ENCODE measurements around the gene SHC2. TPM values are rescaled to one million over a fixed set of nuclear protein-coding genes. Genes with fewer than 3 reads are reported as not detected.

The SHC2 gene
- polyA plus RNA-seq, 1 donor (not counting 4 experiments of a cell fraction or from before 2014, with no cell fraction given): 2.5 TPM

- DNase-seq (ENCODE audit: low read depth, low spot score): no peak
Measured at GRCh38 chr19:447064-447426, 13.8 kb downstream of the SHC2 start.

GRCh38 chr19:444677-445210 lies 16.1 kb downstream of the SHC2 start:
- TF ChIP-seq EZH2 (IDR thresholded peaks at IDR 0.05; ENCODE audit: low read length) (no peak), CTCF (optimal IDR thresholded peaks at IDR 0.05 in 1 of 3, IDR thresholded peaks at IDR 0.05 in 1 of 3, conservative IDR thresholded peaks at IDR 0.05 in 1 of 3; ENCODE audit: extremely low read depth in 1 of 3, insufficient read depth in 2 of 3, low read length in 3 of 3) (no peak)
- peaks cover 7% of the 10 kb centered on the region for H3K9me3 ChIP-seq (ENCODE audit: control insufficient read depth, low read depth, low read length)
- no peaks in the 10 kb centered on the region for H4K20me1 ChIP-seq (ENCODE audit: control insufficient read depth, extremely low read depth, insufficient read depth, low read length)
- no peaks in the 10 kb centered on the region for H3K36me3 ChIP-seq (ENCODE audit: control insufficient read depth in 2 of 2, extremely low read depth in 1 of 2, insufficient read depth in 2 of 2, low read length in 2 of 2)
- no peak overlapping the region for H3K4me2 ChIP-seq (ENCODE audit: control insufficient read depth, extremely low read depth, insufficient read depth, low read depth, low read length)
- no peak overlapping the region for H2AFZ ChIP-seq (ENCODE audit: control insufficient read depth, low read length)
- no peaks in the 10 kb centered on the region for H3K4me1 ChIP-seq (ENCODE audit: control insufficient read depth, extremely low read depth, insufficient read depth, low read length)
- no peak overlapping the region for H3K9ac ChIP-seq (ENCODE audit: control insufficient read depth, extremely low read depth, insufficient read depth, low read length)
- no peaks in the 10 kb centered on the region for H3K9me1 ChIP-seq (ENCODE audit: control insufficient read depth, extremely low read depth, insufficient read depth, low read length)
- no peak for DNase-seq (ENCODE audit: low read depth, low spot score)
- H3K79me2 ChIP-seq (ENCODE audit: control insufficient read depth, insufficient read depth, low read length): no peaks in the 10 kb centered on the region
- H3K4me3 ChIP-seq (ENCODE audit: control insufficient read depth in 2 of 3, extremely low read depth in 1 of 3, insufficient read depth in 2 of 3, low read depth in 1 of 3, low read length in 3 of 3): no peak overlapping the region
- no peak overlapping the region for H3K27ac ChIP-seq (ENCODE audit: control insufficient read depth, insufficient read depth, low read length)
- no peak for FAIRE-seq
- H3K27me3 ChIP-seq (ENCODE audit: control insufficient read depth, extremely low read depth, insufficient read depth, low read length): no peaks in the 10 kb centered on the region
- dilution Hi-C loops (cut with MboI; ENCODE audit: extremely low pct_ligation_motif_present, low sequenced_read_pairs): no loop called here

More at GRCh38 chr19:447064-447426, 13.8 kb downstream of the SHC2 start:
- no peaks in the 10 kb centered on the region for H3K79me2 ChIP-seq (ENCODE audit: control insufficient read depth, insufficient read depth, low read length)
- H3K9ac ChIP-seq (ENCODE audit: control insufficient read depth, extremely low read depth, insufficient read depth, low read length): no peak overlapping the region
- dilution Hi-C loops (cut with MboI; ENCODE audit: extremely low pct_ligation_motif_present, low sequenced_read_pairs): no loop called here
- H3K4me1 ChIP-seq (ENCODE audit: control insufficient read depth, extremely low read depth, insufficient read depth, low read length): no peaks in the 10 kb centered on the region
- no peak for FAIRE-seq
- no peak overlapping the region for H3K27ac ChIP-seq (ENCODE audit: control insufficient read depth, insufficient read depth, low read length)
- no peak for TF ChIP-seq EZH2 (IDR thresholded peaks at IDR 0.05; ENCODE audit: low read length)
- TF ChIP-seq CTCF (optimal IDR thresholded peaks at IDR 0.05 in 1 of 3, IDR thresholded peaks at IDR 0.05 in 1 of 3, conservative IDR thresholded peaks at IDR 0.05 in 1 of 3; ENCODE audit: extremely low read depth in 1 of 3, insufficient read depth in 2 of 3, low read length in 3 of 3): no peak
- H3K4me3 ChIP-seq (ENCODE audit: control insufficient read depth in 2 of 3, extremely low read depth in 1 of 3, insufficient read depth in 2 of 3, low read depth in 1 of 3, low read length in 3 of 3): no peak overlapping the region
- peaks cover 17% of the 10 kb centered on the region for H3K9me3 ChIP-seq (ENCODE audit: control insufficient read depth, low read depth, low read length)
- no peaks in the 10 kb centered on the region for H4K20me1 ChIP-seq (ENCODE audit: control insufficient read depth, extremely low read depth, insufficient read depth, low read length)
- H2AFZ ChIP-seq (ENCODE audit: control insufficient read depth, low read length): no peak overlapping the region
- no peaks in the 10 kb centered on the region for H3K9me1 ChIP-seq (ENCODE audit: control insufficient read depth, extremely low read depth, insufficient read depth, low read length)
- no peaks in the 10 kb centered on the region for H3K36me3 ChIP-seq (ENCODE audit: control insufficient read depth in 2 of 2, extremely low read depth in 1 of 2, insufficient read depth in 2 of 2, low read length in 2 of 2)
- H3K27me3 ChIP-seq (ENCODE audit: control insufficient read depth, extremely low read depth, insufficient read depth, low read length): no peaks in the 10 kb centered on the region
- H3K4me2 ChIP-seq (ENCODE audit: control insufficient read depth, extremely low read depth, insufficient read depth, low read depth, low read length): no peak overlapping the region
